Measurements from ENCODE around the gene PLPPR3.

PLPPR3 gene

DNA sequence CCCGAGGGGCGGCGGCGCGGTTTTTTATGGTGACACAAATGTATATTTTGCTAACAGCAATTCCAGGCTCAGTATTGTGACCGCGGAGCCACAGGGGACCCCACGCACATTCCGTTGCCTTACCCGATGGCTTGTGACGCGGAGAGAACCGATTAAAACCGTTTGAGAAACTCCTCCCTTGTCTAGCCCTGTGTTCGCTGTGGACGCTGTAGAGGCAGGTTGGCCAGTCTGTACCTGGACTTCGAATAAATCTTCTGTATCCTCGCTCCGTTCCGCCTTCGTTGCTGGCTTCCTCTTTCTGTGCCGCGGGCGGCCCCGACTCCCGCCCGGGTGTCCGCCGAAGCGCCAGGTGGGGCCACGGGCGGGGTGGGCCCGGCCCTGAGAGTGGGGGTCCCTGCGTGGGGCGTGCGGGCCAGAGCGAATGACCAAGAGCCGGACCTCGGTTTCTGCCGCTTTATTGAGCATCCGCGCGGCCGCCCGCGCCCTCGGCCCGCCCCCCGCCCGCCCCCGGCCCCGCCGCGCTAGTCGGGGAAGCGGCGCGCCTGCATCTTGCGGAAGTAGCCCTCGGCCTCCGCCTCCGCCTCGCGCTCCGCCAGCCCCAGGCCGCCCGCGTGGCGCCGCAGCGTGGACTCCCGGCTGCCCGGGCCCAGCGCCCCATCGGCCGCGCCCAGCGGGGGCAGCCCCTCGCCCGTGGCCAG is 9.6 kb downstream of the PLPPR3 start:
- Histone ChIP-seq H3K36me3 (ENCODE audit: insufficient read depth, low read length) (peaks cover 25% of the 10 kb centered on the region), H3K9me3 (ENCODE audit: control insufficient read depth, insufficient read depth, low read length) (no peaks in the 10 kb centered on the region; the same call in 1 of the 2 replicates), H3K9ac (ENCODE audit: low read depth, low read length) (no peak overlapping the region), H3K4me1 (ENCODE audit: insufficient read depth, low read length) (no peaks in the 10 kb centered on the region)

DNA sequence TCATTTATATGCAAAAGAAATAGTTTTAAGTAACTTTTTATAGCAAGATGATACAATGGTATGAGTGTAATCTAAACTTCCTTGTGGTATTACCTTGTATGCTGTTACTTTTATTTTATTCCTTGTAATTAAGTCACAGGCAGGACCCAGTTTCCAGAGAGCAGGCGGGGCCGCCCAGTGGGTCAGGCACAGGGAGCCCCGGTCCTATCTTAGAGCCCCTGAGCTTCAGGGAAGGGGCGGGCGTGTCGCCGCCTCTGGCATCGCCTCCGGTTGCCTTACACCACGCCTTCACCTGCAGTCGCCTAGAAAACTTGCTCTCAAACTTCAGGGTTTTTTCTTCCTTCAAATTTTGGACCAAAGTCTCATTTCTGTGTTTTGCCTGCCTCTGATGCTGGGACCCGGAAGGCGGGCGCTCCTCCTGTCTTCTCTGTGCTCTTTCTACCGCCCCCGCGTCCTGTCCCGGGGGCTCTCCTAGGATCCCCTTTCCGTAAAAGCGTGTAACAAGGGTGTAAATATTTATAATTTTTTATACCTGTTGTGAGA is 10.2 kb downstream of the PLPPR3 start:
- H3K9ac ChIP-seq (ENCODE audit: low read depth, low read length), result no peak overlapping the region
- H3K9me3 ChIP-seq (ENCODE audit: control insufficient read depth, insufficient read depth, low read length), result no peaks in the 10 kb centered on the region; the same call in 1 of the 2 replicates
- H3K36me3 ChIP-seq (ENCODE audit: insufficient read depth, low read length), result peaks cover 31% of the 10 kb centered on the region
- H3K4me1 ChIP-seq (ENCODE audit: insufficient read depth, low read length), result no peaks in the 10 kb centered on the region

DNA sequence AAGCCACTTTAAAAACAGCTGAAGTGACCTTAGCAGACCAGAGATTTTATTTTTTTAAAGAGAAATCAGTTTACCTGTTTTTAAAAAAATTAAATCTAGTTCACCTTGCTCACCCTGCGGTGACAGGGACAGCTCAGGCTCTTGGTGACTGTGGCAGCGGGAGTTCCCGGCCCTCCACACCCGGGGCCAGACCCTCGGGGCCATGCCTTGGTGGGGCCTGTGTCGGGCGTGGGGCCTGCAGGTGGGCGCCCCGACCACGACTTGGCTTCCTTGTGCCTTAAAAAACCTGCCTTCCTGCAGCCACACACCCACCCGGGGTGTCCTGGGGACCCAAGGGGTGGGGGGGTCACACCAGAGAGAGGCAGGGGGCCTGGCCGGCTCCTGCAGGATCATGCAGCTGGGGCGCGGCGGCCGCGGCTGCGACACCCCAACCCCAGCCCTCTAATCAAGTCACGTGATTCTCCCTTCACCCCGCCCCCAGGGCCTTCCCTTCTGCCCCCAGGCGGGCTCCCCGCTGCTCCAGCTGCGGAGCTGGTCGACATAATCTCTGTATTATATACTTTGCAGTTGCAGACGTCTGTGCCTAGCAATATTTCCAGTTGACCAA is 10.8 kb downstream of the PLPPR3 start:
- Histone ChIP-seq H3K4me1 (ENCODE audit: insufficient read depth, low read length) (no peaks in the 10 kb centered on the region), H3K9me3 (ENCODE audit: control insufficient read depth, insufficient read depth, low read length) (no peaks in the 10 kb centered on the region; the same call in 1 of the 2 replicates), H3K9ac (ENCODE audit: low read depth, low read length) (no peak overlapping the region), H3K36me3 (ENCODE audit: insufficient read depth, low read length) (peaks cover 37% of the 10 kb centered on the region)

- Histone ChIP-seq H3K36me3 (ENCODE audit: insufficient read depth, low read length) (peaks cover 42% of the 10 kb centered on the region), H3K4me1 (ENCODE audit: insufficient read depth, low read length) (no peaks in the 10 kb centered on the region), H3K9me3 (ENCODE audit: control insufficient read depth, insufficient read depth, low read length) (no peaks in the 10 kb centered on the region), H3K9ac (ENCODE audit: low read depth, low read length) (no peak overlapping the region)
These were observed 11.5 kb downstream of the PLPPR3 start for GRCh38 chr19:810077-810855.

DNA sequence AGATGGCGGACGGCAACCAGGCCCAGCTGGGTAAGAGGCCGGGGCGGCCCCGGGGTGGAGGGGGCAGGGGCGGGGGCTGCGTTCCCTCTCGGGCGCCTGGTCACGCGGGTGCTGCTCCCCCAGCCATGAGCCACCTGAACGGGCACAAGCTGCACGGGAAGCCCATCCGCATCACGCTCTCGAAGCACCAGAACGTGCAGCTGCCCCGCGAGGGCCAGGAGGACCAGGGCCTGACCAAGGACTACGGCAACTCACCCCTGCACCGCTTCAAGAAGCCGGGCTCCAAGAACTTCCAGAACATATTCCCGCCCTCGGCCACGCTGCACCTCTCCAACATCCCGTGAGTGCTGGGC is 13.4 kb downstream of the PLPPR3 start:
- Histone ChIP-seq H3K9me3 (ENCODE audit: control insufficient read depth, insufficient read depth, low read length) (no peaks in the 10 kb centered on the region), H3K4me1 (ENCODE audit: insufficient read depth, low read length) (no peaks in the 10 kb centered on the region), H3K9ac (ENCODE audit: low read depth, low read length) (no peak overlapping the region), H3K36me3 (ENCODE audit: insufficient read depth, low read length) (peaks cover 57% of the 10 kb centered on the region)

GRCh38 chr19:807627-808422 is 13.9 kb downstream of the PLPPR3 start:
- H3K9me3 ChIP-seq (ENCODE audit: control insufficient read depth, insufficient read depth, low read length), result no peaks in the 10 kb centered on the region
- peaks cover 59% of the 10 kb centered on the region for H3K36me3 ChIP-seq (ENCODE audit: insufficient read depth, low read length)
- H3K4me1 ChIP-seq (ENCODE audit: insufficient read depth, low read length), result no peaks in the 10 kb centered on the region
- no peak overlapping the region for H3K9ac ChIP-seq (ENCODE audit: low read depth, low read length)

DNA sequence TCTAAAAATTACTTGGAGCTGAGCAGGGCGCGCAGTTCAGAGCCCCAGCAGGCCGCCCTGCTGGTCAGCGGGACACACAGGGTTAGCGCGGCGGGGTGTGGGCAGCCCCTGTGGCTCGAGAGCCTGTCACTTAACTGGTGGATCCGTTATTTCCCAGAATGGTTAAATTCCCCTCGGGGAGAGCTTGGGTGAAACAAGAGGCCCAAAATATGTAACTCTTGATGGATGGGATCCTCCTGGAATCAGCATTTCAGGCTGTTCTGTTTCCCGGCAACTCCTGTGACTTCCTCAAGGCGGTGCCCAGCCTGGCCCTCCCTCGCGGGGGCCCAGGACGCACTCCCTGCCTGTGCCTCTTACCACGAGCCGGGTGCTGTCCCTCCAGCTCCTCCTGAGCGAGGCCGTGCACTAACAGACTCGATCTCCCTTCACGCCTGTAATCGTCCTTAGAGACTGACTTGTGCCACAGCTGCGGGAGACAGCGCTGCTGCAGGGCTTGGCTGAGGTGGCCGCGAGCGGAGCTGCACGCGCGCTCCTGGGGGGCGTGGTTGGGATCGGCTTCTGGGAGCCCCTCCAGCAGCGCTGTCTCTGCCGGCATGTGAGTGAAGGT is 14.8 kb downstream of the PLPPR3 start:
- no peaks in the 10 kb centered on the region; the same call in 1 of the 2 replicates for H3K4me1 ChIP-seq (ENCODE audit: insufficient read depth, low read length)
- no peak overlapping the region for H3K9ac ChIP-seq (ENCODE audit: low read depth, low read length)
- peaks cover 59% of the 10 kb centered on the region for H3K36me3 ChIP-seq (ENCODE audit: insufficient read depth, low read length)
- no peaks in the 10 kb centered on the region for H3K9me3 ChIP-seq (ENCODE audit: control insufficient read depth, insufficient read depth, low read length)

DNA sequence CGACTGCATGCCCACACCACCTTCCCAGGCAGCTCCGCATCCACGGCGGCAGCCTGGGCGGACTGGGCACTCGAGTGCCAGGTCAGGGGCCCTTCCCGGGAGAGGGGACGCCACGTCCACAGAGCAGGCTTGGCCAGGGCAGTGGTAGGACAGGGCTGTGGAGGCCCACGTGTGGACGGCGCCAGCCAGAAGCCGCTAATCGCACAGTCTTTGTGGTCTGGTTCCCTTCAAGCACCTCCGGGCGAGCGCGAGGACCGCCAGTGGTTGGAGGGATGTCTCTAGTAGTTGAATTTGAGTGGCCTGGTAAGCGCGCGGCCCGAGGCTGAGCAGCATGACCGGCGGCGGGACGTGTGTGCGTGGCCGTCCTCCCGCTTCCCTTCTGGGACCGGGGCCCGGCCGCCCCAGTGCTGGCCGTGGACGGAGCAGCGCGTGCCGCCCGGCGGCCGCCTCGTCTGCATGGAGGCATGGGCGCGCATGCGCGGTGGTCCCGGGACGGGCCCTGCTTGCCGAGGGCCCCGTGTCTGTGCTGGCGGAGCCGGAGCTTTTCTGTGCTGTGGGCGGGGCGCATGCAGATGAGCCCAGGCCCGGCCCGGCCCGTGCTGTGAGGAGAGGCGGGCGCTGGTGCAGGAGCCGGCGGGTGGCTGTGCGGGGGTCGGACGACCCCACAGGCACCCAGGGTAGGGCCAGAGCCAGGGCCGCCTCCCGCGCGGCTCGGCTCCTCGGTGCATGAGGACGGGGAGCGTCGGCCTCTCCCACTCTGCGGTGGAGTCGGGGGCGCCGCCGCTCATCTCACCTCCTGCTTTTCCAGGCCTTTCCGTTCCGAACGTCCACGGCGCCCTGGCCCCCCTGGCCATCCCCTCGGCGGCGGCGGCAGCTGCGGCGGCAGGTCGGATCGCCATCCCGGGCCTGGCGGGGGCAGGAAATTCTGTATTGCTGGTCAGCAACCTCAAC is 15.9 kb downstream of the PLPPR3 start:
- H3K9me3 ChIP-seq (ENCODE audit: control insufficient read depth, insufficient read depth, low read length), result no peaks in the 10 kb centered on the region
- H3K4me1 ChIP-seq (ENCODE audit: insufficient read depth, low read length), result no peaks in the 10 kb centered on the region; the same call in 1 of the 2 replicates
- no peak overlapping the region for H3K9ac ChIP-seq (ENCODE audit: low read depth, low read length)
- peaks cover 57% of the 10 kb centered on the region for H3K36me3 ChIP-seq (ENCODE audit: insufficient read depth, low read length)

DNA sequence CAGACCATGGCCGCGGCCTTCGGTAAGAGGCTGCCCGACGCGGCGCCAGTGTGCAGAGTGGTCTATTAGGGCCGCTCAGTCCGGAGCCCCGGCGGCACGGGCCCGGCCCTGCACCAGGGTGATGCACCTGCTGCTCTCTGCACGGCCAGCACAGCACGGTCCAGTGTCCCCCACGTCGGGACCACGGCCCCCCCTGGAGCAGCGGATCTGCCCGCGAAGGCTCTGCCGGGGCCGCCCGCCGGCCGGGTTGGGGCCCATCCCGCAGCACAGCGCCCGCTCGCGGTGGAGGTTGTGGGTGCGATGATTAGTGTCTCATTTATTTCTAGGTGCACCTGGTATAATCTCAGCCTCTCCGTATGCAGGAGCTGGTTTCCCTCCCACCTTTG is 16.6 kb downstream of the PLPPR3 start:
- peaks cover 55% of the 10 kb centered on the region for H3K36me3 ChIP-seq (ENCODE audit: insufficient read depth, low read length)
- no peaks in the 10 kb centered on the region for H3K9me3 ChIP-seq (ENCODE audit: control insufficient read depth, insufficient read depth, low read length)
- H3K9ac ChIP-seq (ENCODE audit: low read depth, low read length), result no peak overlapping the region
- H3K4me1 ChIP-seq (ENCODE audit: insufficient read depth, low read length), result peaks cover 7% of the 10 kb centered on the region

DNA sequence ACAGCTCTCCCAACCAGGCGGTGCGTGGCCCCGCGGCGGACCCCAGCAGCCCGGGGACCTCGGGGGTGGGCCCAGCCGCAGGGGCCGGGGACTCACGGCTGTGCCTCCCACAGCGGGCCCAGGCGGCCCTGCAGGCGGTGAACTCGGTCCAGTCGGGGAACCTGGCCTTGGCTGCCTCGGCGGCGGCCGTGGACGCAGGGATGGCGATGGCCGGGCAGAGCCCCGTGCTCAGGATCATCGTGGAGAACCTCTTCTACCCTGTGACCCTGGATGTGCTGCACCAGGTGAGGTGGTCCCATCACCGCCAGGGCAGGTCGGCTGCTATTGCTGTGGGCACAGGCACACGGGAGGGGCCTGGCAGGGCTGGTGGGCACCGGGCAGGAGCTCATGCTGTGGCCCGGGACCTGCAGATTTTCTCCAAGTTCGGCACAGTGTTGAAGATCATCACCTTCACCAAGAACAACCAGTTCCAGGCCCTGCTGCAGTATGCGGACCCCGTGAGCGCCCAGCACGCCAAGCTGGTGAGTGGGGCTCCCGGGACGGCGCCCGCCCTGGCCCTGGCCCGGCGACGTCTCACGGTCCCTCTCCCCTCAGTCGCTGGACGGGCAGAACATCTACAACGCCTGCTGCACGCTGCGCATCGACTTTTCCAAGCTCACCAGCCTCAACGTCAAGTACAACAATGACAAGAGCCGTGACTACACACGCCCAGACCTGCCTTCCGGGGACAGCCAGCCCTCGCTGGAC is 17.2 kb downstream of the PLPPR3 start:
- H3K9ac ChIP-seq (ENCODE audit: low read depth, low read length), result no peak overlapping the region
- peaks cover 51% of the 10 kb centered on the region for H3K36me3 ChIP-seq (ENCODE audit: insufficient read depth, low read length)
- H3K9me3 ChIP-seq (ENCODE audit: control insufficient read depth, insufficient read depth, low read length), result no peaks in the 10 kb centered on the region
- H3K4me1 ChIP-seq (ENCODE audit: insufficient read depth, low read length), result peaks cover 9% of the 10 kb centered on the region

DNA sequence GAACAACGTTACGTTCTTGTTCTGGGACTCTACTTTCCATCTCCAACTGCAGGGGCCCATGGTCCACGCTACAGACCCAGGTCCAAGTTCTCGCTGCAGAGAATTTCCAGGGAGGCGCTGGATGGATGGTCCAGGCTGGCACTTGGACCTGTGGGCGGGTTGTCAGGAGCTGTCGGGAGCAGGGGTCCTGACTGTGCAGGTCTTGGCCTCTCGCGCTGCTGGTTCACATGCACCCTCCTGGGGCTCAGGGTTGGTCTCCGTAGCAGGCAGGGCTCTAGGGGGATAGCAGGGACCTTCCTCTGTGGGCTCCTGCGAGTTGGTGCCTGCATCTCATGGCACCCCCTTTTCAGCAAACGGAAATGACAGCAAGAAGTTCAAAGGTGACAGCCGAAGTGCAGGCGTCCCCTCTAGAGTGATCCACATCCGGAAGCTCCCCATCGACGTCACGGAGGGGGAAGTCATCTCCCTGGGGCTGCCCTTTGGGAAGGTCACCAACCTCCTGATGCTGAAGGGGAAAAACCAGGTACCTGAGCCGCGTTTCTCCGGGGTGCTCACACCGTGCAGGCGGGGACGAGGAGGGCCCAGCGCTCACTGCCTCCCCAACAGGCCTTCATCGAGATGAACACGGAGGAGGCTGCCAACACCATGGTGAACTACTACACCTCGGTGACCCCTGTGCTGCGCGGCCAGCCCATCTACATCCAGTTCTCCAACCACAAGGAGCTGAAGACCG is 17.9 kb downstream of the PLPPR3 start:
- peaks cover 45% of the 10 kb centered on the region for H3K36me3 ChIP-seq (ENCODE audit: insufficient read depth, low read length)
- H3K9ac ChIP-seq (ENCODE audit: low read depth, low read length), result no peak overlapping the region
- H3K9me3 ChIP-seq (ENCODE audit: control insufficient read depth, insufficient read depth, low read length), result no peaks in the 10 kb centered on the region
- H3K4me1 ChIP-seq (ENCODE audit: insufficient read depth, low read length), result peaks cover 9% of the 10 kb centered on the region

DNA sequence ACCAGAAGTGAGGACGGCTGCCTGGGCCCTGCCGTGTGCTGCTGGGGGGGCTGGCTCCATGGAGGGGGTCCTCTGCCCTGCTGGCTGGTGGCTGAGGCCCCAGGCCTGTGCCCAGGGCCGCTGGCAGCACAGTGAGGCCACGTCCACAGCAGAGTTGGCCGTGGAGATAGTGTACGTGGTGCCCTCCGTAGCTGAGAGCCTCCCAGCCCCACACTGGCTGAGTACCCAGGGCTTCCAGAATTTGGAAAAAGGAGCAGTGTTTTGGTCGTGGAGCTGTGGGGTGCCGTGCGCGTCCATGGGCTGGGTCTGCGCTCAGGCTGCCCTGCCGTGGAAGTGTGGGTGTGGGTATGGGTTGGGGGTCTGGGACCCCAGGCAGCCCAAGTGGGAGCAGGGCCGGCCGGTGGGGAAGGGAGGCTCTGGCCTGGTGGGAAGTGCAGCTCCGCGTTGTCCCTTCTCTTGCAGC is 18.6 kb downstream of the PLPPR3 start:
- peaks cover 43% of the 10 kb centered on the region for H3K36me3 ChIP-seq (ENCODE audit: insufficient read depth, low read length)
- H3K9ac ChIP-seq (ENCODE audit: low read depth, low read length), result no peak overlapping the region
- peaks cover 9% of the 10 kb centered on the region for H3K4me1 ChIP-seq (ENCODE audit: insufficient read depth, low read length)
- H3K9me3 ChIP-seq (ENCODE audit: control insufficient read depth, insufficient read depth, low read length), result no peaks in the 10 kb centered on the region

All from ES-I3 (cell line).